GM21447 (cell line): Measurements from ENCODE around the gene MTX3.

Experiments used
- ATAC-seq: cut with Tn5 transposase; IDR thresholded peaks from one replicate; pipeline ENCODE4 v1.9.1; 2021; ENCODE audit not compliant: unreplicated experiment

The MTX3 gene

GRCh38 chr5:79936646-79937216 lies 54.3 kb downstream of the MTX3 start:
- ATAC-seq, result no peak

- ATAC-seq, result no peak
Measured at GRCh38 chr5:79936002-79936645, 54.9 kb downstream of the MTX3 start.

- no peak for ATAC-seq
Measured at GRCh38 chr5:79934681-79935080, 56.4 kb downstream of the MTX3 start.

- no peak for ATAC-seq
Measured at GRCh38 chr5:79932510-79933504, 58.3 kb downstream of the MTX3 start.

GRCh38 chr5:79931866-79932265 lies 59.2 kb downstream of the MTX3 start:
- ATAC-seq, result no peak

GRCh38 chr5:79931409-79931808 lies 59.7 kb downstream of the MTX3 start:
- ATAC-seq, result no peak

- ATAC-seq, result no peak
Measured at GRCh38 chr5:79929095-79929494, 62.0 kb downstream of the MTX3 start.
